Loucy (cell line): ENCODE data around the gene KCNQ4.

Experiments used
- EZH2phosphoT487 ChIP-seq: fragments of 200-600 bp; IDR thresholded peaks from 2 replicates; pipeline ENCODE4 v1.6.1; 2018; ENCODE audit warnings: antibody characterized with exemption, mild to moderate bottlenecking, moderate library complexity, borderline replicate concordance
- TF ChIP-seq, protein P1 (sequence below): fragments of 200-600 bp; sonication (generic); conservative IDR thresholded peaks from 2 replicates; pipeline ENCODE4 v1.5.1; 2014; ENCODE audit warnings: mild to moderate bottlenecking, antibody characterized with exemption, low read length

DNA sequence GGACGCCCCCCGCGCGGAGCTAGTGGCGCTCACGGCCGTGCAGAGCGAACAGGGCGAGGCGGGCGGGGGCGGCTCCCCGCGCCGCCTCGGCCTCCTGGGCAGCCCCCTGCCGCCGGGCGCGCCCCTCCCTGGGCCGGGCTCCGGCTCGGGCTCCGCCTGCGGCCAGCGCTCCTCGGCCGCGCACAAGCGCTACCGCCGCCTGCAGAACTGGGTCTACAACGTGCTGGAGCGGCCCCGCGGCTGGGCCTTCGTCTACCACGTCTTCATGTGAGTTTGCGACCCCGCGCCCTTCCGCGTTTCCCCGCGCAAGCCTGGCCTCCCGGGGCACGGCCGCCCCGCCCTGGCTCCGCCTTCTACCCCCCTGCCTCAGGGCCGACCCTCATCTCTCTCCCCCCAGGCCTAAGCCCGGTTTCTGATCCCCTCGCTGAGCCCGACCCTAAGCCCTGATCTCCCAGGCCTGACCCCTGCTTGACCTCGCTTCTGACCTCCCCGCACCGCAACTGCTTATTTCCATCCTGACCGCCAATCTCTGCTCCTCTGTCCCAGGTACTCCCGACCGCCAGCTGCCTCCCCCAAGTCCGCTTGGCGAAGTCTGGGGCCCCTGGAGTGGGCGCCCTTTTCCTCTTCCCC lies 669 bp downstream of the KCNQ4 start:
- TF ChIP-seq, protein P1, sequence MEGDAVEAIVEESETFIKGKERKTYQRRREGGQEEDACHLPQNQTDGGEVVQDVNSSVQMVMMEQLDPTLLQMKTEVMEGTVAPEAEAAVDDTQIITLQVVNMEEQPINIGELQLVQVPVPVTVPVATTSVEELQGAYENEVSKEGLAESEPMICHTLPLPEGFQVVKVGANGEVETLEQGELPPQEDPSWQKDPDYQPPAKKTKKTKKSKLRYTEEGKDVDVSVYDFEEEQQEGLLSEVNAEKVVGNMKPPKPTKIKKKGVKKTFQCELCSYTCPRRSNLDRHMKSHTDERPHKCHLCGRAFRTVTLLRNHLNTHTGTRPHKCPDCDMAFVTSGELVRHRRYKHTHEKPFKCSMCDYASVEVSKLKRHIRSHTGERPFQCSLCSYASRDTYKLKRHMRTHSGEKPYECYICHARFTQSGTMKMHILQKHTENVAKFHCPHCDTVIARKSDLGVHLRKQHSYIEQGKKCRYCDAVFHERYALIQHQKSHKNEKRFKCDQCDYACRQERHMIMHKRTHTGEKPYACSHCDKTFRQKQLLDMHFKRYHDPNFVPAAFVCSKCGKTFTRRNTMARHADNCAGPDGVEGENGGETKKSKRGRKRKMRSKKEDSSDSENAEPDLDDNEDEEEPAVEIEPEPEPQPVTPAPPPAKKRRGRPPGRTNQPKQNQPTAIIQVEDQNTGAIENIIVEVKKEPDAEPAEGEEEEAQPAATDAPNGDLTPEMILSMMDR, result no peak
- no peak for TF ChIP-seq EZH2phosphoT487
